HG03159 (cell line): ENCODE data around the gene LIF.

ENCODE experiments used
- ATAC-seq: cut with Tn5 transposase; IDR thresholded peaks from one replicate; pipeline ENCODE4 v1.9.1; 2021; ENCODE audit warnings: mild to moderate bottlenecking, moderate library complexity; ENCODE audit not compliant: unreplicated experiment

Gene LIF

GRCh38 chr22:30195245-30196140 is 51.1 kb downstream of the LIF start:
- no peak for ATAC-seq

GRCh38 chr22:30193031-30193775 is 53.4 kb downstream of the LIF start:
- ATAC-seq, result no peak

GRCh38 chr22:30192427-30192826 is 54.1 kb downstream of the LIF start:
- ATAC-seq, result no peak

- no peak for ATAC-seq
Observed at GRCh38 chr22:30191040-30191701, 55.4 kb downstream of the LIF start.

DNA sequence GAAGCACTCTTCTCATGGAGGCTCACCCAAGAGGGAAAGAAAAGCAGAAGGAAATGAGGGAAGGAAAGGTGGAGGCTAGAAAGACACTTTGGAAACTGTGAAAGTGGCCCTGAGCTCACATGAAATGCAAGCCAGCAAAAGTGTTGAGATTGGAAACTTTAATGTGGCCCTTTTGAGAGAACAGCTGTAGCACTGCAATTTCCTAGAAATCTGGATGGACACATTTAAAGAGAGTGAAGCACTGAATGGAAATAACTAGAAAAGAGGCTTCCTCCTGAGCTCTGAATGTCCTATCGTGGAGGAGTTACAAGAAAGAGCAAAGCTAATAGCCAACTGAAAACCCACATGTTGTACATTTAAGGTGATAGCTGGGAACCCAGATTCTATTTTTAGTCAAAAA is 56.0 kb downstream of the LIF start:
- ATAC-seq, result no peak
